GM21447 (cell line): ENCODE results near the gene LIF.

ENCODE experiments used
- ATAC-seq: cut with Tn5 transposase; IDR thresholded peaks from one replicate; pipeline ENCODE4 v1.9.1; 2021; ENCODE audit not compliant: unreplicated experiment

The LIF gene

GRCh38 chr22:30265131-30265720, 18.7 kb upstream of the LIF start:
- ATAC-seq: no peak

DNA sequence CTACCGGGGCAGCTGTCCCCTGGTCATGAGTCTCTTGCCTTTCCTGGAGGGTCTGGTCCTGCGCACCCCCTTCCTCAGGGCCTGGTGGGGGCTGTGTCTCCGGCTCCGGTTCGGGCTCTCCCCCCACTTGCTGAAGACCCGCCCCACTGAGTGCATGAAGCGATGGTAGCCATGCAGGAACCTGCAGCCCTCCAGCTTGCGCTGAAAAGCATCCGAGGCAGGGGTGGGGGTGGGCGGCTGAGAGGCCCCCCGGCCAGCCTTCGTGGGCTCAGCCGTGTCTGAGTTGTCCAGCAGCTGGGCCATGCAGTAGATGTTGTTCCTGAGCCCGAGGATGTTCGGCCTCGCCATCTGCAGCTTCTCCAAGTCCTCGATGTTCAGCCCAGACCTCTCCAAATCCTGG, 17.3 kb upstream of the LIF start:
- no peak for ATAC-seq

- no peak for ATAC-seq
These were observed 16.6 kb upstream of the LIF start for GRCh38 chr22:30262917-30263741.

DNA sequence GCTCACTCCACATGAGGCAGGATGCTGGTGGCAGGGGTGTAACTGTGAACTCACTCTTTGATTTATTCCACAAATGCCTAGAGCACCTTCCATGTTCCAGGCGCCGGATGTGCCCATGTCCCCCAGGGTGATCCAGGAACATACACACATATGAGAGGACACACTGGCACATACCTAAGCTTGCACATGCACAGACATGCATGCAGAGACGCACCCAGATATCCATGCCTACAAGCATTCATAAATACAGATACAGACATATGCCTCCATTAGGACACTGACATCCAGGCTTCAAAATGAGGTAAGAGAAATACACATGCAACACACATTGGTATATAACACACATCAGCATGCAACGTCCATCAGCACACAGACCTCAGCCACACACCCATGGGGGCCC, 15.6 kb upstream of the LIF start:
- ATAC-seq: no peak

GRCh38 chr22:30261134-30261533, 14.6 kb upstream of the LIF start:
- no peak for ATAC-seq

DNA sequence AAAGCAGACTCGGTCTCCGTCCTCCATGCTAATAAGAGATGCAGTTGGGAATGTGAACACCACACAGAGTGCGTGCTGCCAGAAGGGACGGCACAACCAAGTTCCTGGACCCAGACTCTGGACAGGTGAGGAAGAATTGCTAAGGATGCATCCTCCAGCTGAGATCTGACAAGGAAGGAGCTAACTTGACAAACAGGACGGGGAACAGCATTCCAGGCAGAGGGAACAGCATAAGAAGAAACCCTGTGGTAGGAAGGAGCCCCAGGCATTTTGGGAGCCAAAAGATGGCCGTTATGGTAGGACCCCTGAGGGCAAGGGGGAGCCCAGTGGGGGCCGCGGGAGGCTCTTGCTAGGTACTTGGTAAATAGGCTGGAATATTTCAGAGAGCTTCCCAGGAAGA, 14.1 kb upstream of the LIF start:
- ATAC-seq: no peak

DNA sequence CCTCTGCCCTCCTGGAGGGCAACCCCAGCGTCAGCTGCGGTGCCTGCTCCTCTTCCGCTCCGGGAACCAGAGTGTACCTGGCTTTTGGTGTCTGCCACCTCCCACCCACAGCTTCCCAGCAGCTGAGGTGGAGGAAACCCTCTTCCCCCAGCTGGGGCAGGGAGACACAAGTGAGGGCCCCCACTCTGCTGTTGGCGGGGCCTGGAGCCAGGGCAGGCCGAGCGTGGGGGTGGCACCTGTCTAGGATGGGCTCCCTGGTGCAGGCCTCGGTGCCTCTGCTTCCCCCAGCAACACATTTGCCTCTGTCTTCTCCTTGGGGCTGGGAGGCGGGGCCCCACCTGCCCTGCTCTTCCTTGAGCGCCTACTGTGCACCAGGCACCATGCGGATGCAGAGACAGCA, 13.7 kb upstream of the LIF start:
- ATAC-seq: no peak

DNA sequence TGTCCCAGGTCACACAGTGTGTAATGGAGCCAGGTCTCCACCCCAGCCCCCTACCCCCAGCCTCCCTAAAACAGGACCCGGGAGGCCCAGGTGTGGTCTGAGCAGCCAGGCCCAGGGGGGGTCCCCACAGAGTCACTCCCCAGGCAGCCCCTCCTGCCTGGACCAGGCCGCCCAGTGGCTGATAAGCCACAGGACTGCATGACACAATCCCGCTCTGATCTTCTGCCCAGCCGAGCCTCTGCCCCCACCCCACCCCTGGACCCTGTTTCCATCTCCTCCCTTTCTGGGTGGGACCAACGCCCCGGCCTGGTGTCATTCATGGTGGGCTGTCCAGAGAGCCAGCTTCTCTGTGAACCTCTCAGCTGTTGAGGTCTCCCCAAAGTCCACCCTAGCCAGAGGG, 7.8 kb upstream of the LIF start:
- ATAC-seq: no peak

GRCh38 chr22:30253205-30253852, 6.8 kb upstream of the LIF start:
- no peak for ATAC-seq

DNA sequence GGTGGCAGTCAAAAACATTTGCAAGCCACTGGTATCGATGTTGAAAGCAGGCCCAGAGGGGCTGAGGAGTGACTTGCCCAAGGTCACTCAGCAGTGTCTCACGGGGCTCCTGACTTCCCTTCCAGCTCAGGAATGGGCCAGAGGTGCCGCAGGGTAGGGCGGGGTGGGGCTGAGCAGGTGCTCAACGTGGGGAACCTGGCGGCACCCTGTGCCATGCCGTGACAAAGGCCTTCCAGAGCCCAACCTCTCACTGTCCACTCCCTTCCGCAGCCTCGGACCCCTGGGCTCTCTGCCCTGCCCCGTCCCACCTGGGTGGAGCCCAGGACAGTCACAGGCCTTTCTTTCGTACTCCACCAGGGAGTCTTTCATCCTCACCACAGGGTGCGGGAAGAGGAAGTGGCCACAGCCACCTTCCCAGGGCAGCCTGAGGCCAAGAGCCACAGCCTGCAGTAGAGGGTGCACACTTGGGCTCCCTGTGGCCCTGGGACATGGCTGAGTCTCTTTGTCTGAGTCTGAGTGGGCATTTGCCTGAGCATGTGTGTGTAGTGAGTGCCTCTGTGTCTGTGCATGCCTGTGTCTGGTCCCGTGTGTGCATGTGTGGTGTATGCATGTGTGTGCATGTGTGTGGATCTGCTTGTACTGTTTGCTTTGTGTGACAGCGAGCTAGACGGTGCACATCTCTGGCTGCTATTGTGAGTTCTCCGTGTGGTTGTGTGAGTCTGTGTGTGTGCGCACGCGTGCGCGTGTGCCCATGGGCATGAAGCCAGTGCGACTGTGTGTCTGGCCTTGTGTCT, 6.0 kb upstream of the LIF start:
- ATAC-seq: no peak

DNA sequence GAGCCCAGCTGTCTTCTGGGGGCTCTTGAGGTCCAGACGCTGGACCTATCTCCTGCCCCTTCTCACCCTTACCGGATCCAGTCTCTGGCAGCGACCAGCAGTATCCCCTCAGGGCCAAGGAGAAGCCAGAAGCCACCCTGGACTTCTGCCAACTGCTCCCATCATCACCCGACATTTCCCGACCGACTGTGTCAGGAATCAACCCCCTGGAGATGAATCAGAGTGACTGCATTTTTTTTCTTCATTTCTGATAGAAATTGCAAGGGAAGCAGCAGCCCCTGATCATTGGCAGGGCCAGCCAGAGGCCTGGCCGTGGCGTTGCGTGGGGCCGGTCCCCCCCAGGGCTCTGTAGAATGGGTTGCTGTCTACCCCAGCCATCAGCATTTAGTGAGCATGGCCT, 5.2 kb upstream of the LIF start:
- ATAC-seq: no peak

DNA sequence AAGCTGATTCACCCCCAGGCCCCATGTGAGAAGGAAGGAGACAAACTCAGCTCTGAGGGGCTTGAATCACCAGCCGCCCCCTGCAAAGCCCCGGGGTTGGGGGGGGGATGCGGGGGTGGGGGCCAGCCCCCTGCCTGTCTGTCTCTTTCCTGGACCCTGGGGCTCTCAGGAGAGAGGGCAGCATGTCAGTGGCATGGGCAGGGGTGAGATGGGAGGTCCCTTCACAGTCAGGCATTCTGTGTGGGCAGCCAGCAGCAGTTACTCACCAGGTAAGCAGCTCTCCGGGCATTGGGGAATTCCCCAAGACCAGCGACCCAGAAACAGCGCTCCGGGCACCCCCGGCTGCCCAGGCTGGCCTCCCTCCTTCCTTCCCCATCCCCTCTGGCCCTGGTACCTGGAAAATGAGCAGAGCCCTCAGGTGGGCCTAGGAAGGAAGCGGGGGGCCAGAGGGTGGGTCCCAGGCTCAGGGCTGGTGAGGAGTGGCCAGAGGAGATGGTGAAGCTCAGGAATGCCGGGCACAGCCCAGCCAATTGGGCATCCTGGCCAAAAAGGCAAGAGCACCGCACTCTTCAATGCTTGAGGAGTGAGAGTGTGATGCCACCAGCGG, 4.2 kb upstream of the LIF start:
- no peak for ATAC-seq

DNA sequence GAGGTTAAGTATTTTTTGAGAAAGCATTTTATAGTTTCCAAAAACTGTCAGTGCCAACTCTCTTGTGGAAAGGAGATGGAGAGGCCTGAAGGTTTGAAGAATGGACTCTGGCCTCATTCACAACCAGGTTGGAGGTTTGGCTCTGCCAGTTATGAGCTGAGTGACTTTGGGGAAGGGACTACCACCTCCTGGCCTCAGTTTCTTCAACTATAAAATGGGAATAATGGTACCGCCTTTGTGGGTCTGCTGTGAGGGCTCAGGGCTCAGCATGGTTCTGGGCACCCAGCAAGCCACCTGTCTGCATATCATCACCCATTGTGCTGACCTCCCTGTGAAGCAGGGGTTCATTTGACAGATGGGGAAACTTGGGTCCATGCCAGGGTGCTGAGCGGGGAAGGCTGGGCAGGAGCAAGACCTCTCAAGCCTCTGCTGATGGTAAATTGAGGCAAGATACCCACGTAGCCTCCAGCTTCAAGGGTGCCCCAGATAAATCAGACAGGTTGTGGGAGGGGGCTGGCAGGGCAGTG, 3.5 kb upstream of the LIF start:
- no peak for ATAC-seq

- ATAC-seq: no peak
These were observed 2.8 kb upstream of the LIF start for GRCh38 chr22:30249049-30250038.

- no peak for ATAC-seq
These were observed 1.9 kb upstream of the LIF start for GRCh38 chr22:30248484-30248883.

DNA sequence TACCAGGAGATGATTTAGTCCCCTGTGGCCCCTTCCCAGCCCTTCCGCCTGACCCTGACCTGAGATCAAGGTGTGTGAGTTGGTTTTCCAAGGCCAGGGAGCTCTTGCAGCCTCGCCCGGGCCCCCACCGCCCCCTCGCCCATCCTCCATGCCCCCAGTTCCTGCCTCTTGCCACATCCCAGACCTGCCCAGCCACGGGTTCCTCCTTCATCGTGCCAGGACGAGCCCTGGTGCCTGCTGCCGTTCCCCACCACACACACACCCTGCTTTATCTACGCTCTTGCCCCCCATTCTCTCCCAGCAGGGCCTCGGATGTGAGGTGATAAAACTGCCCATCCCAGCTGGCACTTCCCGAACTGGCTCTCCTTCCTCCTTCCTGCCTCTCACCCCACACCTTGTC, 1.4 kb upstream of the LIF start:
- no peak for ATAC-seq

GRCh38 chr22:30247561-30247960, 1.0 kb upstream of the LIF start:
- no peak for ATAC-seq

DNA sequence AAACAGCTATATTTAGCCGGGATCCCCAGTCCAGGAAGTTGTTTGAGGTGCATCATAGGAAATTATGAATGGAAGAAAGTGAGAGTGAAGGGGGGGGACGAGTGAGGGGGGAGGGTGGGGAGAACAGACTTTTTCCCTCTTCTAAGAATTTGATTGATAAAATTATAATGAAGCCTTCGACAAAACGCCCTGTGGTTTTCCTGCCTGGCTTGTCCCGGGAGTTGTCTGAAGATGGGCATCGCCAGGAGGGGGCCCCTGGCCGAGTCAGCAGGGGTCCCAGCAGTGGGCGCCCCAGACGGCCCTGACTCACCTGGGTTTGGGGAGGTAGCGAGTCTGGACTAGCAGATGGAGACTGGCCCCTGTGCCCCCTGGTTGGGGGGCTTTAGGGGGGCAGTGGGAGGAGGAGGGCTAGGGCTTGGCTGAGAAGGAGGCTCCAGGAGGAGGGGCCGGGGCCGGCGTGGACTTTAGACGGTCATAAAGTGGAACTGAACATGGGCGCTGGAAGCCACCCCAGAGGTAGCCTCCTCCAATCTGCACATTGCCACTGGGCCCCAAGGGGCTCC, 336 bp upstream of the LIF start:
- no peak for ATAC-seq

GRCh38 chr22:30245181-30245984, 1.2 kb downstream of the LIF start:
- no peak for ATAC-seq
